GM23248 (cell line): ENCODE measurements around the gene RMND5A.

ENCODE experiments used
- EZH2 ChIP-seq: fragments of 200-600 bp; sonication (generic); IDR thresholded peaks from 2 replicates; pipeline ENCODE4 v1.6.1; 2018; ENCODE audit warnings: antibody characterized with exemption, mild to moderate bottlenecking; ENCODE audit not compliant: insufficient read depth, poor library complexity, severe bottlenecking
- EZH2phosphoT487 ChIP-seq: fragments of 200-600 bp; sonication (generic); IDR thresholded peaks from 2 replicates; pipeline ENCODE4 v1.6.1; 2018; ENCODE audit warnings: antibody characterized with exemption, moderate library complexity, mild to moderate bottlenecking, low read depth; ENCODE audit not compliant: insufficient read depth

- TF ChIP-seq EZH2phosphoT487, result no peak
- TF ChIP-seq EZH2, result no peak
Measured at GRCh38 chr2:86768189-86768949, 48.3 kb downstream of the RMND5A start.
